CMK (cell line): ENCODE results near the gene RPL15.

Experiments used
- DNase-seq: peaks from one replicate; pipeline ENCODE4 v3.0.0-alpha.2; 2010; ENCODE audit warnings: low read depth

Gene RPL15

DNA sequence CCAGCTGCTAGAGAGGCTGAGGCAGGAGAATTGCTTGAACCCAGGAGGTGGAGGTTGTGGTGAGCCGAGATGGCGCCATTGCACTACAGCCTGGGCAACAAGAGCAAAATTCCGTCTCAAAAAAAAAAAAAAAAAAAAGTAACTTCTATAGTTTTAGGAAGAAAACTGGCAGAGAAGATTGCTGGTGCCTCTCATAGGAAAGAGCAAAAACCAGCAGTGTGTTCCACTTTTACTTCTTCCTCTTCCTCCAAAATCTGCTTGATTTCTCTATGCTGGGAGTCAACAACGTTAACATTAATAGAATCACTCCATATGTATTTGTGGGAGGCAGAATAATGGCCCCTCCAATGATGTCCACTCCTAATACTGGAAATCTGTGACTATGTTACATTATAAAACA lies 15.6 kb downstream of the RPL15 start:
- no peak for DNase-seq

DNA sequence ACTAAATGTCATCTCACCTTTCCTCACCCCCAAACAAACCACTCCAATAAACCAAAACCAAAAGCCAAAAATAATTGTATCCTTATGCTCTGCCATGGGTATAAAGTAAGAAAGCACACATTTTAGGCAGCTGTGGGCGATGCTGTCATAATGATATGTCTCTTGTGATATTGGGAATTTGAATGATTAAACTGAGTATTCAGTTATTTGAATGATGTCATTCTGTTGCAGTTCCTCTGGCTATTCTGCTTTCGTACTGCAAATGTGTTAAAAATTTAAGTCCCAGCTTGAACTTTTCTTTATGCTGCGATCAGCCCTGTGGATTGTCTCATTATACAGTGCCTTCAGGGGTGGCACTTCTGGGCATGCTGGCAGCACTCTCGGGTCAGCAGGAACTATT lies 17.3 kb downstream of the RPL15 start:
- DNase-seq = no peak

DNA sequence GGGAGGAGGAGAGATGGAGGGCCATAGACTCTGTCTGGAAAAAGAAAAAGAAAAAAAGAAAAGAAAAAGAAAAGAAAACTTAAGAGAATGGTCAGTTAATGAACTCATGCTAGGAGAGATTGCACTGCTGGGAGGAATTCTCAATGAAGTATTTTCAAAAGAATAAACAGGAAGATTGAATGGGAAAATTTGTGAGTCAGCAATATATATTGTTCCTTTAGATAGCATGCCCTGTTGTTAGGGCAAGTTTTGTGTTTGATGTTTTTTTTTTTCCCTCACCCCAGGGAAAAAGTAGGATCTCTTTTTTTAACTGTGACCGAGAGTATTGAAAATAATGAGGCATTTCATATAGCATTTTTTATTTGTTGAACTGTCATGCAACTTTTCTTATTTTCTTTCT lies 20.4 kb downstream of the RPL15 start:
- no peak for DNase-seq

DNA sequence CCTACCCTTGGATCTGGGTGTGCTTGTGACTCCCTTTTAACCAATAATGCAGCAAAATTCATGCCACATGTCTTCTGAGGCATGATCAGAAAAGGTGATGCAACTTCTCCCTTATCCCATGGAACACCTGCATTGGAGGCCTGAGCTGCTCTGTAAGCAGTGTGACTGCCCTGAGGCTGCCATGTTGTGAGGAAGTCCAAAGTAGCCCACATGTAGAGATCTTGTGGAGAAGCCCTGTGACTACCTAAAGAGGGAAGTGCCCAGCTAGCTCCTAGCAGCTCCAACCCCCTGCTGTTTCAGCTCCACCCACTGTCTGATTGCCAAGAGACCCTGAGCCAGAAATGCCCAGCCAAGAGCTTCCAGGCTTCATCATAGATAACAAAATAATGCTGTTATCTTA lies 21.8 kb downstream of the RPL15 start:
- DNase-seq = peak; percentile 38

DNA sequence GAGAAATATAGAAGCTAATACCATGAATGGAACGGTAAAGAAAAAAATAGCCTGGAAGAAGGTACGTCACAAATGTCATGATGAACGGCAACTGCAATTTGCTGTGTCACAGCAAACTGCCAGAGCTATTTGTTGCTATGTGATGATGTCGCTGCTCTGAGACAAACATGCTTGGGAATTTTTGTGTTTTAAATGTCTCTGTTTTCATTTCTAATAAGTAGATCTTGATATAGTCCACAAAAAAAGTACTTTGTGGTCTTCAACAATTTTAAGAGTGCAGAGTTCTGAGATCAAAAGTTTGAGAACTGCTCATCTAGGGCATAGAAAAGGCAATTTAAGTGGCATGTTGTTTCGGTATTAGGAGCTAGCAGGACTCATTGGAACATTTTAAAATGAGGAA lies 23.8 kb downstream of the RPL15 start:
- no peak for DNase-seq

DNA sequence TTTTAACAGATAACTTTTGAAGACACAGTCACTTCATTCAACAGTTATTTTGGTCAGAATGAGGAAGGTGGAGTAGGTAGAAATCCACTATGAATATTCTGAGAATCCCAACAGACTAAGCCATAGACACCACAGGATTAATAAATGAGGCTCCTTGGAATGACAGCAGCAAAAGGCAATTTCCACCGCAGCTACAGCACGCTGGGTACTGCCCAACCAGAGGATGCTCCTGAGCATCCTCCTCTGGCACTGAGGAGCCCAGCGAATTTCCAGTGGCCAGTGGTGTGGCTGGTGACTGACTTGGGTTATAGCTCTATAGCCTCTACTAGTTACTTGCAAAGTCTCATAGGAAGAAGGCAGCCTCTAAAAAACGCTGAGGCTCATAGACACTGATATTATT lies 24.5 kb downstream of the RPL15 start:
- DNase-seq = no peak

DNA sequence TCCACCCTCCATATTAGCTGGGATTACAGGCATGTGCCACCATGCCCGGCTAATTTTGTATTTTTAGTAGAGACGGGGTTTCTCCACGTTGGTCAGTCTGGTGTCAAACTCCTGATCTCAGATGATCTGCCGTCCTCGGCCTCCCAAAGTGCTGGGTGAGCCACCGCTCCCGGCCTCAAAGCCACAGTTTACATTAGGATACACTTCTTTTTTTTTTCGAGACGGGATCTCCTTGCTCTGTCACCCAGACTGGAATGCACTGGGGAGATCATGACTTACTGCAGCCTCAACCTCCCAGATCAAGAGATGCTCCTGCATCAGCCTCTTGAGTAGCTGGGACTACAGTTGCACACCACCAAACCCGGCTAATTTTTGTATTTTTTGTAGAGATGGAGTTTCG lies 25.6 kb downstream of the RPL15 start:
- DNase-seq = no peak

DNA sequence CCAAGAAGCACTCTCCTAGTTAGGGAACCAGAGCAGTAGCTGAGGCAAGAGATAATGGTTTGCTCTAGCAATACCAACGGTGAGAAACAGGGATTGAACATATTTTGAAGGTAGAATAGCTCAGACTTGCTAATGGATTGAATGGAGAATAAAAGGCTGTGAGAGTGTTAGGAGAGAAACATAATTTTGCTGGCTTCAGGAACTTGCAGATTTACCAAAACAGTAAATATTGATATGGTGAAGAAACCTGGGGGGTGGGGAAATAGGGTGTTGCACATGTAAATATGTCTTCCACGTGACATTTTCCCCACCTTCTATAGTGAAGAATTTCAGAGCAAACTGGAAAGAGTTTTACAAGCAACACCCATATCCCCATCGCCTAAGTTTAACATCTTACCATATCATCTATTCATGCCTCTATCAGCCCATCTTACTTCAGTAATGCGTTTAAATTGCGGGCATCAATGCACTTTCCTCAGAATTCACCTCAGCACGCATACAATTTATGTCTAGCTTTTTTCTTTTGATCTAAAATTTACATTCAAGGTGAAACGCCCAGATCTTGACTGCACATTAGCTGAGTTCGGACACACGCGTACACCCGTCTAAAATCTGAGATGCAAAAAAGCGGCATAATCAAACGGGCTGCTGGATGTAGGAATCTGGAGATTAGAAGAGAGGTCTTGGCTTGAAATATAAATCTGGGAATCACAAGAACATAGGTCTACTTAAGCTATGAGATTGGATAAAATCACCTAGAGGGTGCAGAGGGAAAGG lies 27.3 kb downstream of the RPL15 start:
- DNase-seq = no peak

DNA sequence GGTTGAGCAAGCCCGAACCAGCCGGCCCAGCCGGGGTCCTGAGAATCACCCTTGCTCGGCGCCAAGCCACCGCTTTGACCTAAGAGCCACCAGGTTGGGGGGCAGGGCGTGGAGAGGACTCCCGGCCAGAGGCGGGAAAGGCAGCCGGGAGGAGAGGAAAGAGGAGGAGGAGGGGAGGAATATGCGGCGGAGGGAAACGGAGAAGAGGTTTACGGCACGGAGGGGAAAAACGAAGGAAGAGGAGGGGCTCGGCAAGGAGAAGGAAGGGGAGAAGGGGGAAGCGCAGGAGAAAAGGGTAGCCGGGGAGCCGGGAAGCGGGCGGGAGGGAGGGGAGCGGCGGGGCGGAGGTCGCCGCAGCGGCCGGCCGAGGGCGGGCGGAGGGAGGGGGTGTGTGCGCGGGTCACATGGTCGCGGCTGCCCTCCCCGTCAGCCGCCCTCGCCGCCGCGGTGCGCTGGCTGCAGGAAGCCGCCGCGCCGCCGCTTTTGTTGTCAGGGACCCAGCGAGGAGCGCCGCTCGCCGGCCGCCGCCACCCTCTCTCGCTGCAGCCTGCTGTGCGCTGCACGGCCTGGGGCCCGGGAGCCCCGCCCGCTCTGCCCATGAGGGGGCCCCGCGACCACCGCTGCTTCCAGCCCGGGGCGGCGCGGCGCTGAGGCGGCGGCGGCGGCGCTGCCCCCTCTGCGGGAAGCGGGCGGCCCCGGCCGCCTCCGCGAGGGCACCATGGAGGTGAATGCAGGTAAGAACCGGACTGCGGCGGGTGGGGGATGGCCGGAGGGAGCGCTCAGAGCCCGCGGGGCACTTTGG lies 28.1 kb downstream of the RPL15 start, which contains the start of gene NR1D2:
NR1D2 (plus strand) TSS at position 426 of the 802 bp plus-strand sequence; CDS start at position 719, 293 bp downstream.
- DNase-seq = peak; percentile 67

DNA sequence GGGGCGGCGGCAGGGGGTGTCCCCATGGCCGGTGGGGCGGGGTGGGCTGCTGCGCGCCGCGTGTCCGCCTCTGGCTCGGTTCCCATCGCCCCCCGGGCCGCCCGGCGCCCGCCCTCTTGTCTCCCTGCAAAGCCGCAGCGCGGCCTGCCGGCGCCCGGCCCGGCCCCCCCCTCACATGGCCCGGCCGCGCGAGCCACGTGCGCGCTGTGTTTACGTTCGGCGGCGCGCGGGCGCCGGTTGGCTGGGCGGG lies 28.7 kb downstream of the RPL15 start:
- no peak for DNase-seq

DNA sequence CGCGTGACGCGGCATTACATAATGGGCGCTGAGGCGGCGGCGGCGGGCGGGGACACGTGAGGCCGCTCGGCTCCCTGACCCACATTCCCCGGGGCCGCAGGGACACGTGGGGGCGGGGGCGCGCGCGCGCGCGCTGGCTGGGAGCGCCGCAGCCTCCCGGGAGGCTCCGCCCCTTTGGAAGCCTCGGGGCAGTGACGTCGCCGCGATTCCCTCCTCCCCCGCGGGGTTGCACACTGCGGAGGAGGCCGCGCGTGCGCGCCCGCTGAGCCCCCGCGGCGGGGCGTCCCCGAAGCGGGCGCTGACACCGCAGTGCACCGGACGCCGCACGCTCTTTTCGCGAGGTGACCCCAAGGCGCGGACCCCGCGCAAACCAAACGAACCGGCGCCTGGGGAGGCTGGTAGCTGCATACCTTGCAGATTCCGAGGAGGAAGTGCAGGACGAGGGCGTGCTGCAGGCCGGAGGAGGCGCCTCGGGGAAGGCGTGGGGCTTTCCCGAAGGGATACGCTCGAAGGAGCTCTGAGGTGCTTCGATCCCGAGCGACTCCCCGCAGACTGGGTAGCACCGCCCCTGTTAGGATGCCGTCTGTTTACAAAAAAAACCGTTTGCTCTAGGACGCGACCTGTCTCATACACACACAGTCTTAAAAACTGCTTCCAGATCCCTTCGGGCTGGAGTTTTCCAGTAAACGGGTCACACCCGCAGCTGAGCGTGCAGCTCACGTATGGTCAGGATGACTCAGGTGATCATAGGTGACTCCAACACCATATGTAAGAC lies 29.2 kb downstream of the RPL15 start:
- peak; percentile 79 for DNase-seq

DNA sequence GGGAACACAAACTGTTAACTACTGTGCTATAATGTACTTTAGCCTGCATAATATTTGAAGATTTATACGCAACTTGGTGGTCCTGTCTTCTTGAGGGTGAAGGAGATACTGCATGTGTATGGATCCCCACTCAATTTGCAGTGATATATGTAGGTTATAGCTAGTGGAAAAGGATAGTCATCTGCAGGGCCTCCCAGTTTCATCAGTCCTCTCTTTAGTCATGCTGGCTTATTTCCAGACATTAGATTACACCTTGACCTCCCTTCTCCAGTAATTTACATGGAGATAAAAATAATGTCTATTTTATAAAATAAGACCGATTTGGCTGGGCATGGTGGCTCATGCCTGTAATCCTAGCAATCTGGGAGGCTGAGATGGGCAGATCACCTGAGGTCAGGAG lies 31.8 kb downstream of the RPL15 start:
- no peak for DNase-seq

DNA sequence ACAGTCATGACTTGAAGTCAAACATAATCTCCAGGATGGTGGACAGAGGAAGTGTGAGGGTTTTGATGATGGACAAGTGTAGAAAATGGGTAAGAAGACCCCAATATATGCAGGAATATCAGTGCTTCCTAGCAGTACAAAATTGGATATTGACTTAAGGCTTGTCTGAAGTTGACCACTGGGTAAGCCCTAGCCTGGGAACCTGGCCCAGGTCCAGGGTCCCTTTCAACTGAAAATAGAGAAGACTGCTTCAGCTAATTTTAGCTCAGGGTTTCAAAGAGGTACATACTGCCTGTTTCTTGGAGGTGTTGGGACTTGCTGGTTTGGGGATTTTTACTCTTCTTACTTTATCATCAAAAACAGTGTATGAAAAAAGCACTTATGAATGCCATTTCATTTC lies 32.9 kb downstream of the RPL15 start:
- DNase-seq = no peak

DNA sequence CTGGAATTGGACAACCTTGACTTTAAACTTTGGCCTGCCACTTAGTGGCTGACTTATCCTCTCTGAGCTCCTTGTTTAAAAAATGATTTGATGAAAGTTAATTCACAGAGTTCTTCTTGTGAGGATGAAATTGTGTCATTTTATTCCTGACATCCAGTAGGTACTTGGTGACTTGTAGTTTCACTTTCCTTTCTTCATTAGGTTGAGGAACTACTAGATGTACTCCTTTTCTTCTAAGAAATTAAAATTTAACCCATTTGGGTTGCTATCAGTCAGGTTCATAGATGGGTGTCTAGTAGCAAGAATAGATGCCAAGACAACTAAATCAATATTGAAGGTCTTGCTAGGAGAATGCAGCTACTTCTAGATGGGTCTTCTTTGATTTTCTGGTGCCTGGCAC lies 33.4 kb downstream of the RPL15 start:
- no peak for DNase-seq

DNA sequence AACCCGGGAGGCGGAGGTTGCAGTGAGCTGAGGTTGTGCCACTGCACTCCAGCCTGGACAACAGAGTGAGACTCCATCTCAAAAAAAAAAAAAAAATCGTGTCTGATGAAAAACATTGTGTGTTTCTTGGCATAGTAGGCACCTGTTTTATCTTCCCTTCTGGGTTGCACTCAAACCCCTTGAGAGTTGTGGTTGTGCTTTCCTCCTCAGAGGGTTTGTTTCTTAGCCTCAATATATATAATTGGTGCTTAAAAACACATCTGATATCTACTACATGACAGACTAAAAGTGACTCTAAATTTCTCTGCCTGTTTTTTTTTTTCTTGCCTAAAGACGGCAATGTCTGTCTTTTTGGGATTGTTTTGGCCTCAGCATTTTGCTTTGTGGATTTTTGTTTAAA lies 35.7 kb downstream of the RPL15 start:
- no peak for DNase-seq

DNA sequence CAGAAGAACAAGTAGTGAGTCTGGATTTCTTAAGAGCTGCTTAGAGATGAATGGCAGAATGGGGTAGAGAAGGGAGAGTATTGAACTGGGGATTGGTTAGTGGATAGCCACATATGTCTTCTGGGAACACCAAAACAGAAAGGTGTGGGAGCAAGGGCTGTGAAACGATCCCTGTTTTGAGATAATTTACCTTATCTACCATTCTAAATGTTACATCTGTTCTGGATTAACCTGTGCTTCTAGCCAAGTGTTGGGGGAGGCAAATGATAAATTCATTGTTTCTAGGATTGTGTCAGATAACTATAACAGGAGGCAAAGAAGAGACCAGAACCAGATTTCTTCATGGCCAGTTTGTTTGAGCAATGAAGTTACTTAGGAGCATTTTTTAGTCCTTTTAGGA lies 36.6 kb downstream of the RPL15 start:
- DNase-seq = no peak

DNA sequence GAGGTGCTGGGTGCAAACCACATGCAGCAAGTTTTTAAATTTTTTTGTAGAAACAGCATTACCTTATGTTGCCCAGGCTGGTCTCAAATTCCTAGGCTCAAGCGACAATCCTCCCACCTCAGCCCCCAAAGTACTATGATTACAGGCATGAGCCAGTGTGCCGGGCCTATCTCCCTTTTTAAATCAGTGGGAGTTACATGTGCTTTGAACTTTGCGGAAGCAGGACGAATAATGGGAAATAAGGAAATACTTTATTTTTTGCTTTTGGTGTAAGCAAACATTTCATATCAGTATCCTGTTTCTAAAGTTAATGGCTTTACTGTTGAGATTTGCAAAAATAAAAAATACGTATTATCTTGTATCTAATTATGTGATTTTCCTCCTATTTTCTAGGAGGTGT lies 37.2 kb downstream of the RPL15 start:
- DNase-seq = no peak

DNA sequence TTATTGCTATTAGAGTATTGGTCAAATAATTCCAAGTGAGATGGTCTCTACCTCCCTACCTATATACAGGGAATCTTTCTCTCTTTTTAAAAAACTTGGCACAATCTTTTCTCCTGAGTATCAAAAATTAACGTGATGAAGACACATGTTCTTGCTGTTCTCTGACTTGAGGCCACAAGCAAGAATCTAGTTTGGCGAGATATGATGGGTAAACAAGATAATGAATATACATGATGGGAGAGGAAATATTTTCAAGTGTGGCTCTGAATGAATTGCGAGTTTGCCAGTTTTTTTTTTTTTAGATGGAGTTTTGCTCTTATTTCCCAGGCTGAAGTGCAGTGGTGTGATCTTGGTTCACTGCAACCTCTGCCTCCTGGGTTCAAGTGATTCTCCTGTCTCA lies 39.8 kb downstream of the RPL15 start:
- no peak for DNase-seq

DNA sequence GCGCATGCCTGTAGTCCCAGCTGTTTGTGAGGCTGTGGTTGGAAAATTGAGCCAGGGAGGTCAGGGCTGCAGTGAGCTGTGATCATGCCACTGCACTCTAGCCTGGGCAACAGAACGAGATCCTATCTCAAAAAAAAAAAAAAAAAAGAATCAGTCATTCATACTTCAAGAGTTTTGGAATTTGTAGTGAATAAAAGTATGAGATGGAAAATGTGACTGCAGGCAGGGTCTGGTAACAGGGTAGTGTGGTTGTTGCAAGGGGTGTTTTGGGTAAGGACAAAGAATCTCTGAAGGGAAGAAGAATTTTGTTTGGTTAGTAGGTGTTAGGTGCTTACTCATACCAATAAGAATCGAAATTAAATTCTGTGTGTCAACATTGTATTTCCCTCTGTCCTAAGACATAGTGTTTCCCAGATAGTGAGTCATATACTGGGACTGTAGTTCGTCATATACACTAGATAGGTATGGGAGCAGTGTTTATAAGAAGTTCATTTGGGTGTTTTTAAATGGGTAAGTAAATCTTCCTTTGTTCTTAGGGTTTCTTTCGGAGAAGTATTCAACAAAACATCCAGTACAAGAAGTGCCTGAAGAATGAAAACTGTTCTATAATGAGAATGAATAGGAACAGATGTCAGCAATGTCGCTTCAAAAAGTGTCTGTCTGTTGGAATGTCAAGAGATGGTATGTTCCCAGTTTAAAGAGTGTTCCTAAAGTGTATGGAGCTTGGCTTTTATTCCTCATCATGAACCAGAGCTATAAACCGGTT lies 42.4 kb downstream of the RPL15 start:
- DNase-seq = no peak

DNA sequence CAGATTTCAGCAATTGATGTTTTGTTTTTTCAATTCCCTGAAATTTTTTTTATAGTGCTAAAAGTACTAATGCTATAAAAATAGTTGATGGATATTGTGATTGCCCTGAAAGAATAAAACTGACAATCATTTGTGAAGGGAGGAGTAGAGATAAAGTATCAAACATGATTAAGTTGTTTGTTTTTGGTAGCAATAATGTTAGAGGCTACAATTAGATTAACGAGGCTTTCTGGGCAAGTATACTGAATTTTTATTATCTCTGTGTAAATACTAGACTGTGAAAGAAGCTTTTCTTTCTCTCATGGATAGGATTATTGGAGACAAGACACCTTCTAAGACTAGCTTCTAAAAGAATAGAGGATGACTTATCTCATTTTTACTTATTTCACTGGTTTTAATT lies 43.7 kb downstream of the RPL15 start:
- DNase-seq = no peak

DNA sequence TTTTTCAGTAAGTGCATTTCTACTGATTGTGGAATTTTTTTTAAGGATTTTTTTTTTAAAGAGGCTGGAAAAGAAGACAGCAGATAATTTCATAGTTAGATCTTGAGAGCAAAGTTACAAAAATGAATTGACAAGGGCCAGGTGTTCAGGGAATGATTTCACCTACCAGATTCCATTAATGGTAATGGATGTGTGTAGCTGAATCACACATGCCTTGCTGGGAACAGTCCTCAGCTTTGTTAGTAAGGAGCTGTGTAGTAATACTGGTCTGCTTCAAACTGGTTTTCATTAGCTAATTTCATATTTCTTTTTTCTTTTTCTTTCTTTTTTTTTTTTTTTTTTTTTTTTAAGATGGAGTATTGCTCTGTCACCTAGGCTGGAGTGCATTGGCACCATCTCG lies 44.1 kb downstream of the RPL15 start:
- DNase-seq = no peak

DNA sequence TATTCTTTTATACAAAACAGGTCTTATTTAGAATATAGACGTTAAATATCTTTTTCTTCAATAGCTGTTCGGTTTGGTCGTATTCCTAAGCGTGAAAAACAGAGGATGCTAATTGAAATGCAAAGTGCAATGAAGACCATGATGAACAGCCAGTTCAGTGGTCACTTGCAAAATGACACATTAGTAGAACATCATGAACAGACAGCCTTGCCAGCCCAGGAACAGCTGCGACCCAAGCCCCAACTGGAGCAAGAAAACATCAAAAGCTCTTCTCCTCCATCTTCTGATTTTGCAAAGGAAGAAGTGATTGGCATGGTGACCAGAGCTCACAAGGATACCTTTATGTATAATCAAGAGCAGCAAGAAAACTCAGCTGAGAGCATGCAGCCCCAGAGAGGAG lies 45.0 kb downstream of the RPL15 start:
- no peak for DNase-seq
